ENCODE data around the gene CRADD.

CRADD gene

GRCh38 chr12:93671044-93671443 lies 6.1 kb upstream of the CRADD start:
- TF ChIP-seq SPI1 (IDR thresholded peaks at IDR 0.05; ENCODE audit: borderline replicate concordance, low read depth) (no peak), CTCF (IDR thresholded peaks at IDR 0.05; ENCODE audit: insufficient read depth, low read length) (no peak), GABPA (IDR thresholded peaks at IDR 0.05; ENCODE audit: low read depth) (no peak), POLR2AphosphoS5 (IDR thresholded peaks at IDR 0.05; ENCODE audit: low read depth) (no peak), REST (IDR thresholded peaks at IDR 0.05; ENCODE audit: insufficient replicate concordance, low read depth) (no peak)
- no peak overlapping the region for H3K4me3 ChIP-seq (replicated peaks; ENCODE audit: insufficient read depth, low read length)
- DNase-seq (ENCODE audit: low read depth in 1 of 2, low spot score in 1 of 2): no peak
- H3K27ac ChIP-seq (replicated peaks): no peak overlapping the region
- H3K27me3 ChIP-seq (ENCODE audit: insufficient read depth, poor library complexity, severe bottlenecking): no peaks in the 10 kb centered on the region

GRCh38 chr12:93673084-93673483 lies 4.1 kb upstream of the CRADD start:
- no peak overlapping the region for H3K27ac ChIP-seq (replicated peaks)
- no peak for DNase-seq (ENCODE audit: low read depth in 1 of 2, low spot score in 1 of 2)
- no peaks in the 10 kb centered on the region for H3K27me3 ChIP-seq (ENCODE audit: insufficient read depth, poor library complexity, severe bottlenecking)
- H3K4me3 ChIP-seq (replicated peaks; ENCODE audit: insufficient read depth, low read length): no peak overlapping the region
- TF ChIP-seq SPI1 (IDR thresholded peaks at IDR 0.05; ENCODE audit: borderline replicate concordance, low read depth) (no peak), CTCF (IDR thresholded peaks at IDR 0.05; ENCODE audit: insufficient read depth, low read length) (no peak), GABPA (IDR thresholded peaks at IDR 0.05; ENCODE audit: low read depth) (no peak), REST (IDR thresholded peaks at IDR 0.05; ENCODE audit: insufficient replicate concordance, low read depth) (no peak), POLR2AphosphoS5 (IDR thresholded peaks at IDR 0.05; ENCODE audit: low read depth) (no peak)

- H3K27ac ChIP-seq (replicated peaks): no peak overlapping the region
- no peak overlapping the region for H3K4me3 ChIP-seq (replicated peaks; ENCODE audit: insufficient read depth, low read length)
- TF ChIP-seq REST (IDR thresholded peaks at IDR 0.05; ENCODE audit: insufficient replicate concordance, low read depth) (no peak), SPI1 (IDR thresholded peaks at IDR 0.05; ENCODE audit: borderline replicate concordance, low read depth) (no peak), CTCF (IDR thresholded peaks at IDR 0.05; ENCODE audit: insufficient read depth, low read length) (no peak), GABPA (IDR thresholded peaks at IDR 0.05; ENCODE audit: low read depth) (no peak), POLR2AphosphoS5 (IDR thresholded peaks at IDR 0.05; ENCODE audit: low read depth) (no peak)
- no peaks in the 10 kb centered on the region for H3K27me3 ChIP-seq (ENCODE audit: insufficient read depth, poor library complexity, severe bottlenecking)
- DNase-seq (ENCODE audit: low read depth in 1 of 2, low spot score in 1 of 2): no peak
These were observed 2.8 kb upstream of the CRADD start for GRCh38 chr12:93674386-93674785.
